ENCODE results near the gene D2HGDH. TPM values are rescaled to one million over a fixed set of nuclear protein-coding genes. Genes with fewer than 3 reads are reported as not detected.

D2HGDH gene
- total and polyA plus RNA-seq, 12 donors: 7.6 to 24.7 (median 19.1) TPM

DNA sequence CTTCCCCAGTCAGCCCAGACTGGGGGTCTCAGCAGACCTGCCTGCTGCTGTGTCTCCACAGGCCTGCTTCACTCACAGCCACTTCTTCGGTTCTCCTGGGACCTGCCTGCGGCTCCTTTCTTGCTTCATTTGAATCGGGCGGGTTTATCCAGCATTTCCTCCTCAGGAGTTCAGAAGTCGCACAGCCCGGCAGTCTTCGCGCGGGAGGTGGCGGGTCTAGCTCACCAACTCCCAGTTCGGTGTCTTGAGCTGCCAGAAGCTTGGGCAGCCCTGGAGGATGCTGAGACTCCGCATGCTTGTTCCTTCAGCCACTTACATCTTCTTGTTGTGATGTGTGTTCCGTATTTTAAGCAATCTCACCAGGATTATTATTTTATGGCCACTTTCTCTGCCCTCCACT, 10.8 kb downstream of the D2HGDH start:
- TF ChIP-seq, protein P1, sequence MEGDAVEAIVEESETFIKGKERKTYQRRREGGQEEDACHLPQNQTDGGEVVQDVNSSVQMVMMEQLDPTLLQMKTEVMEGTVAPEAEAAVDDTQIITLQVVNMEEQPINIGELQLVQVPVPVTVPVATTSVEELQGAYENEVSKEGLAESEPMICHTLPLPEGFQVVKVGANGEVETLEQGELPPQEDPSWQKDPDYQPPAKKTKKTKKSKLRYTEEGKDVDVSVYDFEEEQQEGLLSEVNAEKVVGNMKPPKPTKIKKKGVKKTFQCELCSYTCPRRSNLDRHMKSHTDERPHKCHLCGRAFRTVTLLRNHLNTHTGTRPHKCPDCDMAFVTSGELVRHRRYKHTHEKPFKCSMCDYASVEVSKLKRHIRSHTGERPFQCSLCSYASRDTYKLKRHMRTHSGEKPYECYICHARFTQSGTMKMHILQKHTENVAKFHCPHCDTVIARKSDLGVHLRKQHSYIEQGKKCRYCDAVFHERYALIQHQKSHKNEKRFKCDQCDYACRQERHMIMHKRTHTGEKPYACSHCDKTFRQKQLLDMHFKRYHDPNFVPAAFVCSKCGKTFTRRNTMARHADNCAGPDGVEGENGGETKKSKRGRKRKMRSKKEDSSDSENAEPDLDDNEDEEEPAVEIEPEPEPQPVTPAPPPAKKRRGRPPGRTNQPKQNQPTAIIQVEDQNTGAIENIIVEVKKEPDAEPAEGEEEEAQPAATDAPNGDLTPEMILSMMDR (IDR thresholded peaks at IDR 0.05): no peak
- Histone ChIP-seq H3K9me3 (peaks cover 0 to 6% (median 0%) of the 10 kb centered on the region in 11 donors), H3K27me3 (no peaks in the 10 kb centered on the region), H3K4me3 (no peak overlapping the region), H3K27ac (no peak overlapping the region), H3K4me1 (peaks cover 0 to 8% (median 2%) of the 10 kb centered on the region in 9 donors), H3K36me3 (peaks cover 0 to 61% (median 9%) of the 10 kb centered on the region in 9 donors)
- WGBS, 2 donors: 90 to 95% methylated on average over 13 of the region's 13 CpGs
- ATAC-seq: no peak
- intact Hi-C loops (cut with DNase I): no loop called here
- no peak for DNase-seq

DNA sequence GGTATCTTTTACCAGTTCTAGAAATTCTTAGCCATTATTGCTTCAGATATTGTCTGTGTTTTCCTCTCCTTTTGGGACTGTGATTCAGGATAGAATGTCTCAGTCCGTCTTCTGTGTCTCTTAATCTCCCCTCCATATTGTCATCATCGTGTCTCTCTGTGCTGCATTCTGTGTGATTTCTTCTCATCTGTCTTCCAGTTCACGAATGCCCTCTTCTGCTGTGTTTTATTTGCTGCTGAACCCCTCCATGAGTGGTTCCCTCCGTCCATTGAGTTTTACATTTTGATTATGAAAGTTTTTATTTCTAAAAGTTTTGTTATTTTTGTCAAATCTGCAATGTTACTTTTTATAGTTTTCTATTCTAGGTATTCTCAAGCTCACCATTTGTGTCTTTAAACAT, 11.7 kb downstream of the D2HGDH start:
- Histone ChIP-seq H3K9me3 (peaks cover 0 to 6% (median 0%) of the 10 kb centered on the region in 11 donors), H3K4me3 (no peak overlapping the region), H3K36me3 (peaks cover 0 to 64% (median 9%) of the 10 kb centered on the region in 9 donors), H3K4me1 (peaks cover 0 to 13% (median 5%) of the 10 kb centered on the region in 9 donors), H3K27me3 (no peaks in the 10 kb centered on the region), H3K27ac (no peak overlapping the region)
- WGBS, 2 donors: 97% methylated on average over 4 of the region's 4 CpGs
- no peak for ATAC-seq
- no peak for DNase-seq
- TF ChIP-seq, protein P1 (IDR thresholded peaks at IDR 0.05): no peak
- intact Hi-C loops (cut with DNase I): no loop called here

DNA sequence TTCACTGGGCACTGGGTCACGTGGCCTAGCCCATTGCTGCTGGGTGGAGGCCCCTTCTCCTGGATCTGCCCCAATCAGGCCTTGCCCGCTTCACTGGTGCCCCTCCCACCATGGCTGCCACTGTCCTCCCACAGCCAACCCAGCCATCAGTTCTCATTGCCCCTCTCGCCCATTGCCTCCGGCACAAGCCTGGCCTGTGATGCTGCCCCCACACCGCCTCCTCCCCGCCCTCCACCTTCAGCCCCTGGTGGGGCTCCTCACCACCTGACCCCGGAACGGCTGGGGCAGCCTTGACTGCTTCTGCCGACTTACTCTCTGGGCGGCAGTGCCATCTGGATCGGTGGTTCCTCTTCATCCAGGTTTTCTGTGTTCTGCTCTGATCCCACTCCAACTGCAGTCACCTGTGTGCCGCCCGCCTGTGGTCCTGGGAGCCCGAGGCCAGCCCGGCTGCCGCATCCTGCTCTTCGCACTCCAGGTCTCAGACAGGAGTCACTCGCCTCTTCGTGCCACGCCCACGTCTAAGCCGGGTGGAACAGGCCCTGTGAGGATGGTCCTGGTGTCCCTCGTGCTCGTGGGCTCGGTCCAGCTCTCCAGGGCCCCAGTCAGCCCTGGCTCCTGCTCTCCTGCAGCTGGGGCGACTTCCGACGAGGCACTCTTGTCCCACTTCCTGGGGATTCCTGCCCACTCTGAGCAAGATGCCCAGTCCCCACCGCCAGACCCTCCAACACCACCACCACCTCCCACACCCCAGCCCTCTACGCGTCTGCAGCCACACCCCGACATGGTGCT, 14.2 kb downstream of the D2HGDH start:
- H3K36me3 ChIP-seq: peaks cover 0 to 66% (median 14%) of the 10 kb centered on the region in 9 donors
- no peak overlapping the region for H3K27ac ChIP-seq
- H3K4me1 ChIP-seq: peaks cover 0 to 17% (median 5%) of the 10 kb centered on the region in 9 donors
- TF ChIP-seq, protein P1 (IDR thresholded peaks at IDR 0.05): no peak
- intact Hi-C loops (cut with DNase I): no loop called here
- 92 to 96% methylated on average over 32 of the region's 32 CpGs for WGBS, 2 donors
- DNase-seq (no peak), ATAC-seq (no peak)
- no peaks in the 10 kb centered on the region for H3K27me3 ChIP-seq
- H3K4me3 ChIP-seq: no peak overlapping the region
- peaks cover 0 to 6% (median 0%) of the 10 kb centered on the region in 11 donors for H3K9me3 ChIP-seq

- Histone ChIP-seq H3K36me3 (peaks cover 0 to 63% (median 14%) of the 10 kb centered on the region in 9 donors), H3K4me1 (peaks cover 0 to 17% (median 5%) of the 10 kb centered on the region in 9 donors), H3K27me3 (no peaks in the 10 kb centered on the region), H3K9me3 (peaks cover 0 to 6% (median 0%) of the 10 kb centered on the region in 11 donors), H3K27ac (peak overlapping the region in 2 of 10 donors; percentile 5 to 51), H3K4me3 (no peak overlapping the region)
- no peak for DNase-seq
- intact Hi-C loops (cut with DNase I): no loop called here
- 56 to 60% methylated on average over 22 of the region's 22 CpGs for WGBS, 2 donors
- peak in 3 of 8 donors; percentile 7 to 43 (median 26) for ATAC-seq
- TF ChIP-seq, protein P1 (IDR thresholded peaks at IDR 0.05): no peak
Measured at GRCh38 chr2:241750076-241750840, 15.8 kb downstream of the D2HGDH start.

All from heart right ventricle (tissue), 16 donors.